Dermis blood vessel endothelial cell (primary cell): ENCODE measurements around the gene CCNB1. TPM values are rescaled to one million over a fixed set of nuclear protein-coding genes. Genes with fewer than 3 reads are reported as not detected.
"Not testable (repeated sequence)": the region's sequence is repeated elsewhere in the genome, so short reads cannot be mapped to it uniquely, and the experiment has no call there.

Experiments
- DNase-seq: peaks from one replicate; pipeline ENCODE4 v3.0.0; 2010
- total RNA-seq: library from RNA; depleted of rRNA; stranded (reverse); fragments of >200 nt; gene quantifications from 2 replicates; pipeline ENCODE4 v1.2.3, GENCODE V29; 2014

Gene CCNB1
- total RNA-seq, result 63.8 and 223 TPM in 2 replicates

GRCh38 chr5:69166686-69167492 lies at the start of gene CCNB1:
CCNB1 (plus strand) TSS chr5:69167150; CDS start chr5:69167263, 113 bp downstream.
- DNase-seq, result peak; percentile 98

GRCh38 chr5:69129413-69129812 lies 37.5 kb upstream of the CCNB1 start:
- peak; percentile 13 for DNase-seq

GRCh38 chr5:69130241-69130640 lies 36.7 kb upstream of the CCNB1 start:
- DNase-seq, result no peak

GRCh38 chr5:69131304-69131703 lies 35.6 kb upstream of the CCNB1 start:
- DNase-seq, result no peak

GRCh38 chr5:69134126-69134525 lies 32.8 kb upstream of the CCNB1 start:
- no peak for DNase-seq

GRCh38 chr5:69136293-69136692 lies 30.7 kb upstream of the CCNB1 start:
- no peak for DNase-seq

GRCh38 chr5:69137208-69137607 lies 29.7 kb upstream of the CCNB1 start:
- not testable (repeated sequence) for DNase-seq

- no peak for DNase-seq
These were observed 29.1 kb upstream of the CCNB1 start for GRCh38 chr5:69137807-69138206.

GRCh38 chr5:69138766-69139165 lies 28.2 kb upstream of the CCNB1 start:
- no peak for DNase-seq

GRCh38 chr5:69140239-69140638 lies 26.7 kb upstream of the CCNB1 start:
- not testable (repeated sequence) for DNase-seq

GRCh38 chr5:69140827-69141226 lies 26.1 kb upstream of the CCNB1 start:
- no peak for DNase-seq

- not testable (repeated sequence) for DNase-seq
These were observed 18.4 kb upstream of the CCNB1 start for GRCh38 chr5:69148576-69148975.

GRCh38 chr5:69148981-69149675 lies 17.8 kb upstream of the CCNB1 start:
- DNase-seq, result no peak

- no peak for DNase-seq
These were observed 17.3 kb upstream of the CCNB1 start for GRCh38 chr5:69149676-69150010.

GRCh38 chr5:69152731-69153130 lies 14.2 kb upstream of the CCNB1 start:
- no peak for DNase-seq

GRCh38 chr5:69156456-69156855 lies 10.5 kb upstream of the CCNB1 start:
- no peak for DNase-seq

GRCh38 chr5:69158039-69158438 lies 8.9 kb upstream of the CCNB1 start:
- no peak for DNase-seq

- DNase-seq, result no peak
These were observed 6.3 kb upstream of the CCNB1 start for GRCh38 chr5:69160651-69161050.

GRCh38 chr5:69167493-69167855 lies 524 bp downstream of the CCNB1 start:
- peak; percentile 35 for DNase-seq

- no peak for DNase-seq
These were observed 979 bp downstream of the CCNB1 start for GRCh38 chr5:69167929-69168328.

- DNase-seq, result no peak
These were observed 3.5 kb downstream of the CCNB1 start for GRCh38 chr5:69170495-69170894.

- DNase-seq, result no peak
These were observed 4.0 kb downstream of the CCNB1 start for GRCh38 chr5:69170969-69171368.

GRCh38 chr5:69181659-69182293 lies 14.8 kb downstream of the CCNB1 start:
- not testable (repeated sequence) for DNase-seq

- no peak for DNase-seq
These were observed 17.7 kb downstream of the CCNB1 start for GRCh38 chr5:69184621-69185020.
